Measurements from ENCODE around the gene AGFG2. TPM values are rescaled to one million over a fixed set of nuclear protein-coding genes. Genes with fewer than 3 reads are reported as not detected.

Gene AGFG2
- total and polyA plus RNA-seq, 10 of the 15 experiments (the other 5 are each of a cell fraction or from before 2014, with no cell fraction given) = 0.90 to 71.5 (median 25.4) TPM

- no peak overlapping the region for H3K4me2 ChIP-seq (ENCODE audit: control insufficient read depth, insufficient read depth)
- ChIA-PET SMC1A (ENCODE audit: uncharacterized antibody, unreplicated experiment) (interaction anchor here (0.7 to 2.5 kb wide), 3 partner anchors 10 to 12 kb away, joined by 3 to 7 read pairs (median 4); partner anchors contain the start of genes FBXO24 and LRCH4), CTCF (interaction anchor here (3.4 kb wide), 1 partner anchor 10 kb away, joined by 9 read pairs; no protein-coding TSS in a partner anchor), POLR2A (interaction anchor here (0.6 to 1.1 kb wide), 2 partner anchors 15 to 447 kb away, joined by 3 read pairs; no protein-coding TSS in a partner anchor), RAD21 (ENCODE audit: unreplicated experiment) (no interaction called here)
- H4K20me1 ChIP-seq (ENCODE audit: control insufficient read depth, insufficient read depth) = no peaks in the 10 kb centered on the region
- 32% methylated on average over 4 of the region's 4 CpGs for WGBS (ENCODE audit: insufficient coverage, insufficient replicate concordance, low lambda C conversion rate, missing lambda C conversion rate)
- ATAC-seq (no peak), FAIRE-seq (no peak), DNase-seq (ENCODE audit: low read depth, low spot score) (no peak)
- no peaks in the 10 kb centered on the region for H3K9me3 ChIP-seq (replicated peaks; ENCODE audit: control insufficient read depth, insufficient read depth, low read length)
- in situ Hi-C loops (cut with MboI) (no loop called here), intact Hi-C loops (cut with micrococcal nuclease; ENCODE audit: unreplicated experiment) (no loop called here)
- H3K79me2 ChIP-seq (ENCODE audit: control insufficient read depth, insufficient read depth, low read length) = no peaks in the 10 kb centered on the region
- BruUV-seq (replicated peaks) = no TSS peak
- H3K36me3 ChIP-seq (ENCODE audit: control insufficient read depth in 2 of 2, insufficient read depth in 2 of 2, low read length in 1 of 2) = no peaks in the 10 kb centered on the region
- no peak overlapping the region for H3K27ac ChIP-seq (ENCODE audit: control insufficient read depth, insufficient read depth)
- H3K4me3 ChIP-seq = no peak overlapping the region
- TF ChIP-seq PBX3 (IDR thresholded peaks at IDR 0.05; ENCODE audit: insufficient replicate concordance, low read depth, low read length) (no peak), ZNF217 (IDR thresholded peaks at IDR 0.05) (no peak), ETV6 (conservative IDR thresholded peaks at IDR 0.05 in 1 of 2, IDR thresholded peaks at IDR 0.05 in 1 of 2; ENCODE audit: borderline replicate concordance in 1 of 2, low read depth in 1 of 2) (no peak)
- no peak overlapping the region for H2AFZ ChIP-seq (ENCODE audit: control insufficient read depth, low read depth, low read length)
- H3K27me3 ChIP-seq (replicated peaks in 1 of 2; ENCODE audit: control insufficient read depth in 2 of 2, insufficient read depth in 2 of 2, low read length in 1 of 2) = peaks cover 0 to 2% of the 10 kb centered on the region in 2 experiments; a peak in 1 of 4 replicates
- H3K4me1 ChIP-seq (ENCODE audit: control insufficient read depth, insufficient read depth, low read length) = no peaks in the 10 kb centered on the region
- H3K9ac ChIP-seq (ENCODE audit: control insufficient read depth, insufficient read depth, low read length) = no peak overlapping the region
Measured at GRCh38 chr7:100598425-100598824, 59.4 kb downstream of the AGFG2 start.

Data from GM12878 (cell line).